GM12801 (cell line): Measurements from ENCODE around the gene GALNT1.

Experiments
- TF ChIP-seq, protein P1 (sequence below): IDR thresholded peaks from one replicate; pipeline ENCODE4 v1.5.1; 2011; ENCODE audit warnings: control low read depth; ENCODE audit not compliant: insufficient read length; ENCODE audit errors: extremely low read depth

The GALNT1 gene

DNA sequence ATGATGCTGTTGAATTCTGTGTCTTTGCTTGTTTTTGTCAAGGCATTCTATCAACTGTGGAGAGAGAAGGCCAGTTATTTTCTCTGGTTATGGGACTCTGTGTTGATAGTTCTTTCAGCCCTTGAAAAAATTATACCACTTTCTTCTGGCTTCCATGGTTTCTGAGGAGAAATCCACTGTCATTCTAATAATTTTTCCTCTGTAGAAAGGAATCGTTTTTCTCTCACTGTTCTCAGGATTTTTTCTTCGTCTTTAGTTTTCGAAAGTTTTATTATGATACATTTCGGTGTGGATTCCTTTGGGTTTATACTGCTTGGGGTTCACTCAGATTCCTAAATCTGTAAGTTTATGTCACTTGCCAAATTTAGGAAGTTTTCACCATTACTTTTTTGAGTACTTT, 6.6 kb downstream of the GALNT1 start:
- TF ChIP-seq, protein P1, sequence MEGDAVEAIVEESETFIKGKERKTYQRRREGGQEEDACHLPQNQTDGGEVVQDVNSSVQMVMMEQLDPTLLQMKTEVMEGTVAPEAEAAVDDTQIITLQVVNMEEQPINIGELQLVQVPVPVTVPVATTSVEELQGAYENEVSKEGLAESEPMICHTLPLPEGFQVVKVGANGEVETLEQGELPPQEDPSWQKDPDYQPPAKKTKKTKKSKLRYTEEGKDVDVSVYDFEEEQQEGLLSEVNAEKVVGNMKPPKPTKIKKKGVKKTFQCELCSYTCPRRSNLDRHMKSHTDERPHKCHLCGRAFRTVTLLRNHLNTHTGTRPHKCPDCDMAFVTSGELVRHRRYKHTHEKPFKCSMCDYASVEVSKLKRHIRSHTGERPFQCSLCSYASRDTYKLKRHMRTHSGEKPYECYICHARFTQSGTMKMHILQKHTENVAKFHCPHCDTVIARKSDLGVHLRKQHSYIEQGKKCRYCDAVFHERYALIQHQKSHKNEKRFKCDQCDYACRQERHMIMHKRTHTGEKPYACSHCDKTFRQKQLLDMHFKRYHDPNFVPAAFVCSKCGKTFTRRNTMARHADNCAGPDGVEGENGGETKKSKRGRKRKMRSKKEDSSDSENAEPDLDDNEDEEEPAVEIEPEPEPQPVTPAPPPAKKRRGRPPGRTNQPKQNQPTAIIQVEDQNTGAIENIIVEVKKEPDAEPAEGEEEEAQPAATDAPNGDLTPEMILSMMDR, result no peak

DNA sequence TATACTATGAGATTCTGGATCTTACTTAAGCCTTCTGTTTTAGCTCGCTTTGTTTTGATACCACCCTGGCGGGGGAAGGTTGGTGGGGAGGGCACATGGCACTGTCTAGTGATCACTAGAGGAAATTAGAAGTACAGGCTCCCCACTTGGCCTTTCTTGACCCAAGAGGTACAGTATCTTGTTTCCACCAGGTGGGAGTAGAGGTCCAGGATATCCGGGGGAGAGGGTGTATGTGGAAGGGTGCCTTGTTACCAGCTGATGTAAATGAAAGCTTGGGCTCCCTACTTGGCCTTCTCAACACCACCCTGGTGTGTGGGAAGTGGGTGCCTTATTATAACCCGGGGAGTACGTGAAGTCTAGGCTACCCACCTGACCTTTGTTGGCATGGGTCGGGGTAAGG, 7.5 kb downstream of the GALNT1 start:
- TF ChIP-seq, protein P1, result no peak

DNA sequence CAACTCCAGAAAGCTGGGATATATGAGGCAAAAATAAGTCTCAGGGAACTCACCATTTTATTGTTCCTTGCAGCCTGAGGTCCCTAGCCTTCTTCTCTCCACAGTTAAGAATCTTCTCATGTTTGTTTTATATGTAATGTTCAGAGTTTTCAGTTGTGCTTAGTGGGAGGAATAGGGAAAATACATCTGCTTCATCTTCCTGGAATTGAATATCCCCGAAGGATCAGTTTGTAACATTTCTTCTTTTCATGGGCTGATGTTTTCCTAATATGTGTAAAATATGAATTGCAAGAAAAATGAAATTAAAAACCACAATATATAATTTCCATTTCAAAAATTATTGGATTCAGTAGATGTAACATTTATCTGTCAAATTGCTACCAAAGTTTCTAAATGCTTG, 8.0 kb downstream of the GALNT1 start:
- TF ChIP-seq, protein P1, result no peak

DNA sequence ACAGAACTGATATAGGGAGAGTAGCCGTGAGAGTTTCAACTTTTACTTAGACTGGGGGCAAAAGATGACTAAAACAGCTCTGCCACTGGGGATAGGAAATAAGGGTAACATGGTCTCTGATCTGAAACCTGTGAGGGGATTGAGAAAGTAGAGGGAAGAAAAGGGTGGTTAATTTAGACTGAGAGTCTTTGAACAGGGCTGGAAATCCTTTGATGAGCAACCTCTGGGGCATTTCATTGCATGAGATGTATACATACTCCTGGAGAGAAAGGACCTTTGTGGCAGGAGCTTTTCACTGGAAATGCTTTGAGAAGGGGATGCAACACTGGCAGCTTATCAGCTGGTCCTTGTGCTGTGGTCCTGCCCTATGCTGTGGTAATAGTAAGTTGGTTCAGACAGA, 9.4 kb downstream of the GALNT1 start:
- TF ChIP-seq, protein P1, result no peak

DNA sequence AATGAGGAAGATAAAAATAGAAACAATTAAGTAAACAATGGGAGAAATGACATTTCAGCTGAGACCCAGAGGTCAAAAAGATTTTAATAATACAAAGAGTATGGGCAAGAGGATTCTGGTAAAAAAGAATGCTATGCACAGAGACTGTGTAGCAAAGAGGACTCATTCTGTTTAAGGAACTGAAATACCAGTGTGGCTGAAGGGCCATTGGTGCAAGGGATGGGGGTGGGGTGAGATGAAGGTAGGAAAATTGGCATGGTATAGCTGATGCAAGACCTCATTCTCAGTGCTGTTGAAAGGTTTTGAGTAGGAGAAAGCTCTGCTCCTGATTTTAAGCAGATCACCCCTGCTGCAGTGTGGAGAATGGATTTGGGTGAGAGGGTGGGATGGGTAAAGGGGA, 10.8 kb downstream of the GALNT1 start:
- TF ChIP-seq, protein P1, result no peak

DNA sequence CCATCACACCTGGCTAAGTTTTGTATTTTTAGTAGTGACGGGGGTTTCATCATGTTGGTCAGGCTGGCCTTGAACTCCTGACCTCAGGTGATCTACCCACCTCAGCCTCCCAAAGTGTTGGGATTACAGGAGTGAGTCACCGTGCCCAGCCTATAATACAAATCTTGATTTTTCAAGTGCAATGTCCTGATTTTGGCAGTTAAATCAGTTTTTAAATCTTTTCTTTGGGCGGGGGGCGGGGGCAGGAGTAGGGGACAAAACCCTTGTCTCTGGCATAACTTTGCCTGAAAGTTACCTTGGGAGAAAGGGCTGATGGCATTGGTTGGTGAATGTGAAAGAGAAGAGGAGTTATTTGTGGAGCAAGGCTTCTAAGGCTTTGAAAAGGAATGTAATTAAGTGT, 12.3 kb downstream of the GALNT1 start:
- TF ChIP-seq, protein P1, result no peak

DNA sequence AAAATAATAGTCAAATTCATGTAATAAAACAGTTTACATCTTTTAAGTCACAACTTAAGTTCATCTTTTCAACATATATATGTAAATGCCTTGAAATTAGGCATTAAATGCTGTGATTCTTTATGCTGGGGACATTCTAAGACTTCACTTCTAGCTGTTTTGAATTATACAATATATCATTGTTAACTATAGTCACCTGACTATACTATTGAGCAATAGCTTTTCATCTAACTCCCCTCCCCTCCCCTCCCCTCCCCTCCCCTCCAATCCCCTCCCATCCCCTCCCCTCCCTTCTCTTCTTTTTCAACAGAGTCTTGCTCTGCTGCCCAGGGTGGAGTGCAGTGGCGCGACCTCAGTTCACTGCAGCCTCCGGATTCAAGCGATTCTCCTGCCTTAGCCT, 16.2 kb downstream of the GALNT1 start:
- TF ChIP-seq, protein P1, result no peak
